Suprapubic skin (tissue), 4 donors: ENCODE measurements around the gene PHPT1.

ENCODE experiments used
- CTCF ChIP-seq, 2 donors: fragments of 200-600 bp in 1 of 2; fragments of 450-650 bp in 1 of 2; sonication (generic) in 1 of 2; IDR thresholded peaks; one replicate each; pipeline ENCODE4 v1.5.1; 2016 to 2019; ENCODE audit warnings: antibody characterized with exemption in 2 of 2, mild to moderate bottlenecking in 1 of 2, moderate library complexity in 1 of 2
- EP300 ChIP-seq: sonication (generic); formaldehyde crosslinking; IDR thresholded peaks from one replicate; pipeline ENCODE4 v1.6.1; 2017; ENCODE audit warnings: antibody characterized with exemption
- POLR2A ChIP-seq, 2 donors: fragments of 450-650 bp; IDR thresholded peaks; one replicate each; pipeline ENCODE4 v1.6.1; 2017; ENCODE audit warnings: antibody characterized with exemption in 2 of 2, mild to moderate bottlenecking in 2 of 2, moderate library complexity in 2 of 2
- POLR2AphosphoS5 ChIP-seq, 3 donors: sonication (generic); formaldehyde crosslinking; IDR thresholded peaks; one replicate each; pipeline ENCODE4 v1.6.1; 2017; ENCODE audit warnings: antibody characterized with exemption in 3 of 3

GRCh38 chr9:136855461-136856078 lies 6.4 kb downstream of the PHPT1 start:
- TF ChIP-seq CTCF (IDR thresholded peaks at IDR 0.05) (no peak), POLR2A (IDR thresholded peaks at IDR 0.05) (no peak), EP300 (no peak), POLR2AphosphoS5 (IDR thresholded peaks at IDR 0.05) (no peak)
